ENCODE results near the gene ERAP2. TPM values are rescaled to one million over a fixed set of nuclear protein-coding genes. Genes with fewer than 3 reads are reported as not detected.

The ERAP2 gene
- total RNA-seq, 4 donors from 2014 or later, result 9.2 to 19.2 (median 14.0) TPM

DNA sequence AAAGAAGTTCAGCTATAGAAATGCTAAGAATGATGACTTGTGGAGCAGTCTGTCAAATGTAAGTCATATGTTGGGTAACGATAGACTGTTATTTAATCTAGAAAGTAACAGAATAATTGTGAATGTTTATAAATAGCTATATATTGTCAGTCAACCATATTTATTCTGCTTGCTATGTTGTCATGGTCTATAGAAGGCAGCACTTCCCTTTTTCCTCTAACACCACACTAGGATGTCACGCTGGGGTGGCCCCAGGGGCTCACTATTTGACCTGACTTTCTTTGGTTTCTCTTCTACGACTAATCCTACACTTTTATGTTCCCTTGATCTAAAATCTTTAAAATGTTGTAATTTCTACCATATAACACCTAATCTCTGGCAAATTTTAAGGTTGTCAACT lies 20.5 kb downstream of the ERAP2 start:
- no peaks in the 10 kb centered on the region for H3K36me3 ChIP-seq
- no peaks in the 10 kb centered on the region for H3K4me1 ChIP-seq
- TF ChIP-seq, protein P1, sequence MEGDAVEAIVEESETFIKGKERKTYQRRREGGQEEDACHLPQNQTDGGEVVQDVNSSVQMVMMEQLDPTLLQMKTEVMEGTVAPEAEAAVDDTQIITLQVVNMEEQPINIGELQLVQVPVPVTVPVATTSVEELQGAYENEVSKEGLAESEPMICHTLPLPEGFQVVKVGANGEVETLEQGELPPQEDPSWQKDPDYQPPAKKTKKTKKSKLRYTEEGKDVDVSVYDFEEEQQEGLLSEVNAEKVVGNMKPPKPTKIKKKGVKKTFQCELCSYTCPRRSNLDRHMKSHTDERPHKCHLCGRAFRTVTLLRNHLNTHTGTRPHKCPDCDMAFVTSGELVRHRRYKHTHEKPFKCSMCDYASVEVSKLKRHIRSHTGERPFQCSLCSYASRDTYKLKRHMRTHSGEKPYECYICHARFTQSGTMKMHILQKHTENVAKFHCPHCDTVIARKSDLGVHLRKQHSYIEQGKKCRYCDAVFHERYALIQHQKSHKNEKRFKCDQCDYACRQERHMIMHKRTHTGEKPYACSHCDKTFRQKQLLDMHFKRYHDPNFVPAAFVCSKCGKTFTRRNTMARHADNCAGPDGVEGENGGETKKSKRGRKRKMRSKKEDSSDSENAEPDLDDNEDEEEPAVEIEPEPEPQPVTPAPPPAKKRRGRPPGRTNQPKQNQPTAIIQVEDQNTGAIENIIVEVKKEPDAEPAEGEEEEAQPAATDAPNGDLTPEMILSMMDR (IDR thresholded peaks at IDR 0.05), result no peak
- no peak for TF ChIP-seq POLR2A (IDR thresholded peaks at IDR 0.05)
- no peak overlapping the region for H3K4me3 ChIP-seq (replicated peaks in 1 of 3)
- H3K9me3 ChIP-seq, result no peaks in the 10 kb centered on the region
- WGBS, 2 donors, result 74 to 81% methylated on average over 3 of the region's 3 CpGs
- no peaks in the 10 kb centered on the region for H3K27me3 ChIP-seq
- intact Hi-C loops (cut with DNase I), result no loop called here
- no peak overlapping the region for H3K27ac ChIP-seq
- DNase-seq, result no peak

DNA sequence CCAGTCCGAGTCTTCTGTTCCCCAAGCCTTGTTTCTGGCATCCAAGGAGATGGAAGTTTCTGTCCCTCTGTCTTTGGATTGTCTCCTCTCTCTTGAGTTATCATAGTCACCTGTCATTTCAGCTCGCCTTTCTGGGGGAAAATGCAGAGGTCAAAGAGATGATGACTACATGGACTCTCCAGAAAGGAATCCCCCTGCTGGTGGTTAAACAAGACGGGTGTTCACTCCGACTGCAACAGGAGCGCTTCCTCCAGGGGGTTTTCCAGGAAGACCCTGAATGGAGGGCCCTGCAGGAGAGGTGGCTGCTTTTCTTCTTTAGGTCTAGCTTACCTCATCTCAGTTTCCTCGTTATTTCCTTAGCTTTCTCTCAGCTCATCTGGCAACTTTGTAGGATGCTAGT lies 25.1 kb downstream of the ERAP2 start:
- DNase-seq, result no peak
- 90 to 91% methylated on average over 6 of the region's 6 CpGs for WGBS, 2 donors
- intact Hi-C loops (cut with DNase I), result no loop called here
- Histone ChIP-seq H3K4me1 (no peaks in the 10 kb centered on the region), H3K36me3 (no peaks in the 10 kb centered on the region), H3K27ac (no peak overlapping the region), H3K9me3 (no peaks in the 10 kb centered on the region), H3K27me3 (no peaks in the 10 kb centered on the region), H3K4me3 (replicated peaks in 1 of 3) (no peak overlapping the region)
- no peak for TF ChIP-seq POLR2A (IDR thresholded peaks at IDR 0.05)
- TF ChIP-seq, protein P1 (IDR thresholded peaks at IDR 0.05), result no peak

DNA sequence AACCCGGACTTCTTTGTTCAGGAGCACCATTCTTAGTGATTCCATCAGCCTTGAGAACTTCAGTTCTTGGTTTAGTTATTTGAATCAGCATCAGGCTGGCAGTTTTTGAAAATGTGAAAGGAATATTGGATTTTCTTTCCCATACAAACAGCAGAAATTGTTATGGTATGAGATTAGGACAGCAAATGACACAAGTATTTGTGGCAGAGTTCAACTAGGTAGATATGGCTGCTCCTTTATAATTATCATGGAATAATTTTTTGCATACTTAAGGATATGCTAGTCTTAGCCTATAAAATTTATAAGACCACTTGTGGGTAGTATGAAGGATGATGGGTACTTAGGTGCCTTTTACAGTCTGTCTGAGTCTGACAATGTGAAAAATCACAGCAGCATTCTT lies 25.5 kb downstream of the ERAP2 start:
- no peak for DNase-seq
- Histone ChIP-seq H3K27me3 (no peaks in the 10 kb centered on the region), H3K4me3 (replicated peaks in 1 of 3) (no peak overlapping the region), H3K9me3 (no peaks in the 10 kb centered on the region), H3K27ac (no peak overlapping the region), H3K4me1 (no peaks in the 10 kb centered on the region), H3K36me3 (no peaks in the 10 kb centered on the region)
- intact Hi-C loops (cut with DNase I), result no loop called here
- TF ChIP-seq, protein P1 (IDR thresholded peaks at IDR 0.05), result no peak
- no peak for TF ChIP-seq POLR2A (IDR thresholded peaks at IDR 0.05)
- WGBS, 2 donors, result 97% methylated on average over 1 of the region's 1 CpG

DNA sequence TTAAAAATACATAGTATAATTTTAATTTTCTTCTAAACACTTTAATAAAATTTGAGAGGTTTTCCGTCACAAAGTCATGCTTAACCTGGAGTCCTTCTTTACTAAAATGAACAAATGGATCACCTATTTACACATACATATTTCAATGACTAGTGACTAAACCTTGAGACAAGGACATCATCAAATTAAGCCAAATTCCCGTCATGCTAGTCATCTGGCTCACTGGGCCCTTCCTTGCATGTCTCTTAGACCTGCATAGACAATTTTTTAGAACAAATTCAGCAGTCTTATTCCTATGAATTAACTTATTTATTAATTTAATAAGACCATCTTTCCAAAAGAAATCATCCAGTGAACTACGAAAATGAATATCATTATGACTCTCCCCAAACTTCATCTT lies 26.6 kb downstream of the ERAP2 start:
- WGBS, 2 donors, result 98% methylated on average over 3 of the region's 3 CpGs
- Histone ChIP-seq H3K9me3 (no peaks in the 10 kb centered on the region), H3K4me1 (no peaks in the 10 kb centered on the region), H3K27me3 (no peaks in the 10 kb centered on the region), H3K4me3 (replicated peaks in 1 of 3) (no peak overlapping the region), H3K27ac (no peak overlapping the region), H3K36me3 (no peaks in the 10 kb centered on the region)
- intact Hi-C loops (cut with DNase I), result no loop called here
- no peak for TF ChIP-seq POLR2A (IDR thresholded peaks at IDR 0.05)
- TF ChIP-seq, protein P1 (IDR thresholded peaks at IDR 0.05), result no peak
- DNase-seq, result no peak

DNA sequence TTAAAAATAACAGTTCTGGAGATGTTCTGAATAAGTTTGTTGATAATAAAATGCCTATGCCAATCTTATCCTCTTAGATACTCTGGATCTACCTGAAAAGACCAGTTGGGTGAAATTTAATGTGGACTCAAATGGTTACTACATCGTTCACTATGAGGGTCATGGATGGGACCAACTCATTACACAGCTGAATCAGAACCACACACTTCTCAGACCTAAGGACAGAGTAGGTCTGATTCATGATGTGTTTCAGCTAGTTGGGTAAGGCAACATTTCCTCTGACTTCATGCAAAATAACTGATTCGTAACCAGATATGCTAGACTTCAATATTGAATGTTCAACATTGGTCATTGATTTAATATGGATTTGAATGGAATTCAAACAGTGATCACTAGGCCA lies 27.0 kb downstream of the ERAP2 start:
- H3K27me3 ChIP-seq, result no peaks in the 10 kb centered on the region
- no peaks in the 10 kb centered on the region for H3K36me3 ChIP-seq
- DNase-seq, result no peak
- H3K9me3 ChIP-seq, result no peaks in the 10 kb centered on the region
- no peak for TF ChIP-seq POLR2A (IDR thresholded peaks at IDR 0.05)
- TF ChIP-seq, protein P1 (IDR thresholded peaks at IDR 0.05), result no peak
- no peaks in the 10 kb centered on the region for H3K4me1 ChIP-seq
- no peak overlapping the region for H3K4me3 ChIP-seq (replicated peaks in 1 of 3)
- H3K27ac ChIP-seq, result no peak overlapping the region
- intact Hi-C loops (cut with DNase I), result no loop called here
- 91 to 94% methylated on average over 2 of the region's 2 CpGs for WGBS, 2 donors
